K562 (cell line): ENCODE data around the gene GEMIN5. TPM values are rescaled to one million over a fixed set of nuclear protein-coding genes. Genes with fewer than 3 reads are reported as not detected.

Experiments used
- ARID2 ChIP-seq: fragments of 450-650 bp; IDR thresholded peaks from 2 replicates; pipeline ENCODE4 v1.6.1; 2017; ENCODE audit warnings: antibody characterized with exemption, mild to moderate bottlenecking
- ASH1L ChIP-seq: fragments of 450-650 bp; IDR thresholded peaks from 2 replicates; pipeline ENCODE4 v1.6.1; 2018; ENCODE audit warnings: borderline replicate concordance, mild to moderate bottlenecking, low read depth; ENCODE audit not compliant: partially characterized antibody
- ATF7 ChIP-seq: fragments of 450-650 bp; IDR thresholded peaks from 2 replicates; pipeline ENCODE4 v1.7.1; 2014; ENCODE audit warnings: mild to moderate bottlenecking, moderate library complexity
- CBFA2T2 ChIP-seq: fragments of 450-650 bp; conservative IDR thresholded peaks from 2 replicates; pipeline ENCODE4 v1.6.1; 2017; ENCODE audit warnings: mild to moderate bottlenecking
- CBX2 ChIP-seq: fragments of 200-600 bp; sonication (generic); IDR thresholded peaks from one replicate; pipeline ENCODE4 v1.6.1; 2012; ENCODE audit warnings: mild to moderate bottlenecking, low read length, inconsistent platforms; ENCODE audit not compliant: insufficient read depth, poor library complexity, severe bottlenecking
- CHCHD3 ChIP-seq: fragments of 250-450 bp; sonication (Bioruptor Pico); IDR thresholded peaks from 2 replicates; pipeline ENCODE4 v2.1.2; 2022; ENCODE audit warnings: mild to moderate bottlenecking
- CHD1 ChIP-seq: fragments of 200-600 bp; sonication (generic); IDR thresholded peaks from one replicate; pipeline ENCODE4 v1.6.1; 2012; ENCODE audit warnings: mild to moderate bottlenecking, moderate library complexity, low read length, inconsistent platforms
- DPF2 ChIP-seq: fragments of 450-650 bp; IDR thresholded peaks from 2 replicates; pipeline ENCODE4 v1.6.1; 2016
- E2F4 ChIP-seq: sonication (generic); formaldehyde crosslinking; IDR thresholded peaks from 2 replicates; pipeline ENCODE4 v1.8.0; 2022; ENCODE audit warnings: mild to moderate bottlenecking, low read depth, missing genetic modification reagents
- EGR1 ChIP-seq: fragments of 450-650 bp; conservative IDR thresholded peaks from 2 replicates; pipeline ENCODE4 v1.6.1; 2017; ENCODE audit warnings: mild to moderate bottlenecking
- FOXK2 ChIP-seq, 2 experiments: fragments of 450-650 bp; IDR thresholded peaks in 1 of 2; conservative IDR thresholded peaks in 1 of 2; 2 replicates each; pipeline ENCODE4 v1.6.1; 2016; ENCODE audit warnings: low read depth in 2 of 2, mild to moderate bottlenecking in 1 of 2
- GTF2A2 ChIP-seq: IDR thresholded peaks from 2 replicates; pipeline ENCODE4 v1.6.1; 2016; ENCODE audit warnings: mild to moderate bottlenecking, missing genetic modification characterization, missing compliant biosample characterization
- MAX ChIP-seq: sonication (generic); formaldehyde crosslinking; IDR thresholded peaks from 2 replicates; pipeline ENCODE4 v1.9.0; 2022; ENCODE audit warnings: mild to moderate bottlenecking, missing genetic modification reagents
- PHF8 ChIP-seq: fragments of 200-600 bp; sonication (generic); IDR thresholded peaks from 2 replicates; pipeline ENCODE4 v1.6.1; 2012; ENCODE audit warnings: mixed run types, mild to moderate bottlenecking, inconsistent platforms, low read length, moderate library complexity, borderline replicate concordance
- PML ChIP-seq: IDR thresholded peaks from 2 replicates; pipeline ENCODE4 v1.6.1; 2012; ENCODE audit warnings: low read length, inconsistent platforms
- RBFOX2 ChIP-seq: fragments of 200-400 bp; formaldehyde crosslinking; IDR thresholded peaks from 2 replicates; pipeline ENCODE4 v1.6.1; 2017; ENCODE audit warnings: low read depth, mild to moderate bottlenecking, low read length, moderate library complexity
- STAT5A ChIP-seq: IDR thresholded peaks from 2 replicates; pipeline ENCODE4 v1.6.1; 2012; ENCODE audit warnings: low read length, inconsistent platforms, borderline replicate concordance
- TARDBP ChIP-seq: fragments of 450-650 bp; IDR thresholded peaks from 2 replicates; pipeline ENCODE4 v1.6.1; 2016
- TGIF2 ChIP-seq: sonication (generic); formaldehyde crosslinking; IDR thresholded peaks from 2 replicates; pipeline ENCODE4 v1.8.1; 2022; ENCODE audit warnings: mild to moderate bottlenecking, missing genetic modification reagents, moderate library complexity
- XRCC3 ChIP-seq: fragments of 450-650 bp; IDR thresholded peaks from 2 replicates; pipeline ENCODE4 v1.6.1; 2017; ENCODE audit warnings: mild to moderate bottlenecking, moderate library complexity
- ZNF124 ChIP-seq: sonication (generic); formaldehyde crosslinking; IDR thresholded peaks from 2 replicates; pipeline ENCODE4 v1.8.1; 2022; ENCODE audit warnings: missing genetic modification reagents
- ZNF561 ChIP-seq: fragments of 450-650 bp; formaldehyde crosslinking; conservative IDR thresholded peaks from 2 replicates; pipeline ENCODE4 v1.4.0; 2020; ENCODE audit warnings: mild to moderate bottlenecking, moderate library complexity
- polyA plus RNA-seq, 8 experiments: library from polyadenylated mRNA; depleted of rRNA in 4 of 8; stranded (reverse) in 5 of 8; unstranded in 3 of 8; fragments of >200 nt; fragmentation: Nextera tagmentation in 2 of 8; fragmentation: Illumina TruSeq in 1 of 8; extraction: Ambion mirVana in 2 of 8; extraction: Trizol in 1 of 8; gene quantifications; 2 replicates each; pipeline versions ENCODE4 v1.2.1 to v1.2.3, GENCODE V29; 2011 to 2014; ENCODE audit warnings: inconsistent platforms in 1 of 8, missing spikeins in 1 of 8
- total RNA-seq, 7 experiments: library from RNA; depleted of rRNA in 6 of 7; stranded (reverse); fragments of >200 nt in 6 of 7; fragmentation: Illumina TruSeq in 2 of 7; extraction: Trizol in 2 of 7; gene quantifications; 2 replicates each; pipeline versions ENCODE4 v1.2.1 to v1.2.3, GENCODE V29; 2011 to 2021; ENCODE audit warnings: low replicate concordance in 1 of 7

The GEMIN5 gene
- total and polyA plus RNA-seq, 9 of the 15 experiments (the other 6 are each of a cell fraction or from before 2014, with no cell fraction given) = 10.3 to 48.2 (median 34.7) TPM

GRCh38 chr5:154850255-154851062, 87.6 kb downstream of the GEMIN5 start, which contains the start of gene FAXDC2 (continued):
- no peak for TF ChIP-seq PML
- no peak for TF ChIP-seq CHCHD3
- TF ChIP-seq ZNF124 (CRISPR knock-in tag) = no peak
- TF ChIP-seq PHF8 = peak; percentile 28; the same call in 1 of the 2 replicates
- no peak for TF ChIP-seq TARDBP
- no peak for TF ChIP-seq XRCC3
- TF ChIP-seq STAT5A = no peak
- no peak for TF ChIP-seq ARID2
- no peak for TF ChIP-seq GTF2A2 (tag)
- no peak for TF ChIP-seq ASH1L
- no peak for TF ChIP-seq RBFOX2
- no peak for TF ChIP-seq ZNF561 (CRISPR knock-in tag)
- peak in 1 of 2 experiments; percentile 45; a peak in 1 of 4 replicates for TF ChIP-seq FOXK2 (conservative IDR thresholded peaks at IDR 0.05 in 1 of 2, IDR thresholded peaks at IDR 0.05 in 1 of 2; ENCODE audit: low read depth in 2 of 2)
- peak; percentile 55 for TF ChIP-seq ATF7
- no peak for TF ChIP-seq TGIF2 (CRISPR knock-in tag)
- peak; percentile 39; the same call in 1 of the 2 replicates for TF ChIP-seq MAX (CRISPR knock-in tag)
- TF ChIP-seq CBX2 = no peak
- TF ChIP-seq DPF2 = 0 out of 2 replicates have a peak, but pooled peaks have one; percentile 22
- peak; percentile 8 for TF ChIP-seq CHD1
- TF ChIP-seq CBFA2T2 = peak; percentile 21
- no peak for TF ChIP-seq E2F4 (CRISPR knock-in tag)
- TF ChIP-seq EGR1 = peak; percentile 63
